Esophagus squamous epithelium (tissue), 4 donors: Measurements from ENCODE around the gene WWC1.

Experiments
- POLR2A ChIP-seq, 4 donors: fragments of 450-650 bp; IDR thresholded peaks; one replicate each; pipeline ENCODE4 v1.6.1; 2017; ENCODE audit warnings: antibody characterized with exemption in 4 of 4, mild to moderate bottlenecking in 4 of 4, moderate library complexity in 3 of 4
- TF ChIP-seq, protein P1 (sequence below), 6 experiments: fragments of 450-650 bp in 4 of 6; fragments of 200-600 bp in 2 of 6; sonication (generic) in 2 of 6; IDR thresholded peaks; one replicate each; pipeline ENCODE4 v1.5.1; 2016 to 2019; ENCODE audit warnings: antibody characterized with exemption in 6 of 6, mild to moderate bottlenecking in 4 of 6, moderate library complexity in 4 of 6

DNA sequence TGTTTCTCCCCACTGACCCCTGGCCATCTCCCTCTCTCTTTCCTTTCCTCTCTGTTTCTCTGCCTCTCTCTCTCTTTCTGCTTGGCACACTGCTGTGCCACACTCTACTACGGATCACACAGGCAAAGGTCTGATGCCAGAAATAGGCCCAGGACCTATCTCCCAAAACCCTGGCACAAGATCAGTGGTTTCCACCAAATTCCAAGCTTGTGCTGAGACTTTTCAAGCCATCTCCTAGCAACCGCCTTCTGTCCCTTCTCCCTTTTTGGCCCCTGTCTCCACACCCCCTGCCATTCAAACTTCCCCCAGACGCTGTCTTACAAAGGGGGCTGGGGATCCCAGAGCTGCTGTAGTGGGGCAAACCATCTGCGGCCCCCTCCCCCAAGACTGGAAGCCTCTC is 156.4 kb downstream of the WWC1 start:
- TF ChIP-seq, protein P1, sequence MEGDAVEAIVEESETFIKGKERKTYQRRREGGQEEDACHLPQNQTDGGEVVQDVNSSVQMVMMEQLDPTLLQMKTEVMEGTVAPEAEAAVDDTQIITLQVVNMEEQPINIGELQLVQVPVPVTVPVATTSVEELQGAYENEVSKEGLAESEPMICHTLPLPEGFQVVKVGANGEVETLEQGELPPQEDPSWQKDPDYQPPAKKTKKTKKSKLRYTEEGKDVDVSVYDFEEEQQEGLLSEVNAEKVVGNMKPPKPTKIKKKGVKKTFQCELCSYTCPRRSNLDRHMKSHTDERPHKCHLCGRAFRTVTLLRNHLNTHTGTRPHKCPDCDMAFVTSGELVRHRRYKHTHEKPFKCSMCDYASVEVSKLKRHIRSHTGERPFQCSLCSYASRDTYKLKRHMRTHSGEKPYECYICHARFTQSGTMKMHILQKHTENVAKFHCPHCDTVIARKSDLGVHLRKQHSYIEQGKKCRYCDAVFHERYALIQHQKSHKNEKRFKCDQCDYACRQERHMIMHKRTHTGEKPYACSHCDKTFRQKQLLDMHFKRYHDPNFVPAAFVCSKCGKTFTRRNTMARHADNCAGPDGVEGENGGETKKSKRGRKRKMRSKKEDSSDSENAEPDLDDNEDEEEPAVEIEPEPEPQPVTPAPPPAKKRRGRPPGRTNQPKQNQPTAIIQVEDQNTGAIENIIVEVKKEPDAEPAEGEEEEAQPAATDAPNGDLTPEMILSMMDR (IDR thresholded peaks at IDR 0.05): no peak
- TF ChIP-seq POLR2A (IDR thresholded peaks at IDR 0.05): no peak
